Small intestine (tissue), 7 donors: ENCODE results near the gene TCERG1L. TPM values are rescaled to one million over a fixed set of nuclear protein-coding genes. Genes with fewer than 3 reads are reported as not detected.

Experiments used
- DNase-seq, 2 donors: peaks; one replicate each; pipeline versions ENCODE4 v3.0.0 to v3.0.0-alpha.2; 2013
- FAIRE-seq: peaks from 2 replicates; lab custom pipeline; 2012; peaks lifted over from hg19 to GRCh38; lab: Jason Lieb, UNC
- H3K27ac ChIP-seq, 3 donors: one replicate each; pipeline ENCODE4 v1.5.1; 2013; ENCODE audit warnings: low read length in 2 of 3, mild to moderate bottlenecking in 2 of 3, control low read depth in 1 of 3, inconsistent platforms in 1 of 3, low read depth in 1 of 3, moderate library complexity in 1 of 3
- H3K27me3 ChIP-seq, 3 donors: one replicate each; pipeline ENCODE4 v1.6.1; 2013; ENCODE audit warnings: low read length in 3 of 3, inconsistent platforms in 1 of 3; ENCODE audit not compliant: control insufficient read depth in 3 of 3, insufficient read depth in 3 of 3
- H3K36me3 ChIP-seq, 3 donors: one replicate each; pipeline ENCODE4 v1.6.1; 2013; ENCODE audit warnings: low read length in 3 of 3, inconsistent platforms in 1 of 3, low read depth in 1 of 3, mild to moderate bottlenecking in 1 of 3, moderate library complexity in 1 of 3; ENCODE audit not compliant: control insufficient read depth in 3 of 3, insufficient read depth in 2 of 3
- H3K4me1 ChIP-seq, 3 donors: one replicate each; pipeline ENCODE4 v1.6.1; 2013; ENCODE audit warnings: low read length in 2 of 3, inconsistent platforms in 1 of 3, low read depth in 1 of 3, mild to moderate bottlenecking in 1 of 3, moderate library complexity in 1 of 3; ENCODE audit not compliant: control insufficient read depth in 3 of 3, insufficient read depth in 2 of 3
- H3K4me3 ChIP-seq, 3 donors: one replicate each; pipeline ENCODE4 v1.5.1; 2013; ENCODE audit warnings: low read length in 3 of 3, control low read depth in 1 of 3, inconsistent platforms in 1 of 3, low read depth in 1 of 3, mild to moderate bottlenecking in 1 of 3, moderate library complexity in 1 of 3
- H3K9me3 ChIP-seq, 2 donors: one replicate each; pipeline ENCODE4 v1.6.1; 2013; ENCODE audit warnings: low read depth in 1 of 2, low read length in 1 of 2; ENCODE audit not compliant: control insufficient read depth in 2 of 2, insufficient read depth in 1 of 2
- WGBS, 3 donors: extraction: QIAGEN DNeasy Blood & Tissue Kit; methylation state at CpG; one replicate each; pipeline ENCODE4 v1.1.7; 2013; 5-methylcytosine and 5-hydroxymethylcytosine counted together
- polyA plus RNA-seq, 4 donors: library from polyadenylated mRNA; stranded (reverse) in 3 of 4; unstranded in 1 of 4; fragments of 200-250 nt in 3 of 4; fragments of 120-200 nt in 1 of 4; gene quantifications; one replicate each; pipeline versions ENCODE4 v1.2.1 to v1.2.3, GENCODE V29; 2013
- donor health status: healthy with polysubstance abuse.
- donor health status: control.
- donor health status: control.
- donor health status: Bipolar disorder and iron deficiency.
- donor health status: healthy.

The TCERG1L gene
- polyA plus RNA-seq, 4 donors: 0.04 to 0.12 TPM; not detected in 2

DNA sequence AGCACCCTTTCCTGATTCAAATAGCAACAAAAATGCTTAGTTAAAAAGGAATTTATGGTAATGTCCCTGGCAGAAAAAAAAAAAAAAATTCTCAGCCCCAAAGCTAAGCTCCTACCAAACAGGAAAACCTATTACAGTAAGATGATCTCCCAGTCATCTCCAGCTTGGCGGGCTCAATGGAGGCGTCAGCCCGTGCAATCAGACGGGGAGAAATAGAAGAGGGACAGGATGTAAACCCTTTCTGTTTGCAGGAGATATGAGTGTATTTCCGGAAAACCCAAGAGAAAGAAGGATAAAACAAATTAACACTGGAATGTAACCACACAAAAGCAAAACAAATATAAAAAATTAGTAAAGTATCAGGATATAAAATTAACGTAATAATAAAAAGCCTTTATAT, 242.8 kb downstream of the TCERG1L start:
- FAIRE-seq (no peak), DNase-seq (no peak)
- WGBS, 3 donors: 49 to 74% (median 60%) methylated on average over 6 of the region's 6 CpGs

DNA sequence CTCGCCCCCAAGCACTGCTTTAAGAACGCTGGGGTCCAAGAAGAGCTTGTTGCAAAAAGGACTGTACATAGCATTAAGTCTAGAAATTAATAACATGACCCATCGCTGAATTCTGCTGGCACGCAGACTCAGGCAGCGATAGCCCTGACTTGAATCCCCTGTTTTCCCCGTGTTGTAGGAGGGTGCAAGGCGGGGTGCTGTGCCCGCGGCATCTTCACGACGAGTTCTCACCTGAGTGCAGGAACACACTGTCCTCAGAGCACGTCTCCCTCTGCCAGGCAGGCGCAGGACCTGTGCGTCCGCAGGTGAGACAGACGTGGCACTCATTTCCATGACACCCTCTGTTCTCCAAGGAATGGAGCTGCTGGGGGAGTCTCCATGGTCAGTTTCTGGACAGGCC, 243.2 kb downstream of the TCERG1L start:
- WGBS, 3 donors: 89 to 94% (median 91%) methylated on average over 16 of the region's 16 CpGs

More for the DNA sequence above, 242.8 kb downstream of the TCERG1L start:
- Histone ChIP-seq H3K4me1 (no peaks in the 10 kb centered on the region), H3K36me3 (no peaks in the 10 kb centered on the region), H3K4me3 (no peak overlapping the region), H3K27me3 (no peaks in the 10 kb centered on the region), H3K9me3 (no peaks in the 10 kb centered on the region), H3K27ac (no peak overlapping the region)

DNA sequence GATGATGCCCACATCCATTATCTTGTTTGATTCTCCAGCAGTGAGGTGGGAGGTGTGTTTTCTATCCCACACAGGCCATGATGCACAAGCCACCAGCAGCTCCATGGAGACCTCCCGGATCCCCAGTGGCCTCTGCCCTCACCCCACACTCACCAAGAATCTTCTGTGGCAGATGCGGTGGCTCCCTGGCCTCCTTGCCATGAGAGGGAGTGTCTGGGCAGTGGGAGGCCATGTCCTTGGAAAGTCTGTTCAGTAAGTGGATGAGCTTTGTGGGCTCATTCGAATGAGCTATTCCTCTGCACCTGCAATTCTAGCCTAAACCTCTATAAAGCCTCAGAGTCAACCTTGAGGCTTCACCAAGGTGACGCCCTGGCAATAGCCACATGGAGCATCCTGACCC, 243.8 kb downstream of the TCERG1L start:
- no peaks in the 10 kb centered on the region for H3K27me3 ChIP-seq
- FAIRE-seq (no peak), DNase-seq (no peak)
- WGBS, 3 donors: 78 to 82% (median 80%) methylated on average over 4 of the region's 4 CpGs
- H3K9me3 ChIP-seq: no peaks in the 10 kb centered on the region
- H3K36me3 ChIP-seq: no peaks in the 10 kb centered on the region
- H3K4me3 ChIP-seq: no peak overlapping the region
- no peaks in the 10 kb centered on the region for H3K4me1 ChIP-seq
- no peak overlapping the region for H3K27ac ChIP-seq

More for the DNA sequence above, 243.2 kb downstream of the TCERG1L start:
- FAIRE-seq (no peak), DNase-seq (no peak)
- no peak overlapping the region for H3K27ac ChIP-seq
- no peaks in the 10 kb centered on the region for H3K4me1 ChIP-seq
- H3K27me3 ChIP-seq: no peaks in the 10 kb centered on the region
- H3K36me3 ChIP-seq: no peaks in the 10 kb centered on the region
- no peaks in the 10 kb centered on the region for H3K9me3 ChIP-seq
- no peak overlapping the region for H3K4me3 ChIP-seq

DNA sequence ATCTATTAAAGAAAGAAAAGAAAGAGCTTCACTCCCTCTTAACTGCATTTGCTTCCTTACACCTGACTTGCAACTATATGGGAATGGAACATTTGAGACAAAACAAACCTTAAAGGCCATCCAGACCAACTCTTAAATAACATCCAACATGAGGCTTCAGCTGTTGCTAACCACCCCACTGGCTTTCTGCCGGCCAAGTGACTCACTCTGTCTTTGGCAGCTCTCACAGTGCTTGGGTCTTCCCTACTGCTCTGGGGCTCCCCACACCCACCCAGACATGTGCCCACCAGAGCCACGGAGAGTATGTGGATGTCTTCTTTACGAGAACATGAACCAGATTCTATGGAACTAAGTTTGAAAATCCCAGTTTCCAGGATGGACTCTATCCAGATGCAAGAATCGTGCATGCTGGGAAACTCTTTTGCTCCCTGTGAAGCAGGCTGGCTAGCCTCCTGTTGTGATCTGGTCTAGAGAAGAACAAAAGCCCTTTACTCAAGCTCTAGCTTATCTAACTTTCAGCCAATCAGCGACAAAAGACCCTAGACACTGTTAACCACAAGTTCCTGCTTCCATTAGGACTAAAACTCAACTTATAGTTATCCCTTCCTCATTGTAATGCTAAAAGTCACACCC, 245.7 kb downstream of the TCERG1L start:
- H3K36me3 ChIP-seq: no peaks in the 10 kb centered on the region
- DNase-seq (no peak), FAIRE-seq (no peak)
- no peaks in the 10 kb centered on the region for H3K27me3 ChIP-seq
- H3K4me1 ChIP-seq: no peaks in the 10 kb centered on the region
- H3K9me3 ChIP-seq: no peaks in the 10 kb centered on the region
- no peak overlapping the region for H3K27ac ChIP-seq
- 36 to 47% (median 43%) methylated on average over 5 of the region's 5 CpGs for WGBS, 3 donors
- H3K4me3 ChIP-seq: no peak overlapping the region

DNA sequence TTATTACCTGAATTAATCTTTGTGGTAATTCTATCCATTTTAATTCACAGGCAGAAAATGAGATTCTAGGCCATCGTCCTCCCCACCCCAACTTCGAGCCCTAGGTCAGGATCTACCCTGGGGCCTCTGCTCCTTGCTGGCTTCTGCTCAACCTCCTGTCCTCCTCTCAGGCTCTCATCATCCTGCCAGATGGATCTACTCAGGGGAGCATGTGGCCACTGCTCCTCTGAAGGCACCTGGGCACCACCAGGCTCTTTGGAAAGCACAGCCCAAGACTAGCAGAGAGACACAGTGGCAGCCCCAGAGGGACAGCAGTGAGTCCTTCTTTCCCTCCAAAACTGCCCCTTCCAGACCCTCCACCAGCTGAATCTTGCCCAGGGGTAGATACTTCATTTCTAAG, 248.2 kb downstream of the TCERG1L start:
- Histone ChIP-seq H3K27me3 (no peaks in the 10 kb centered on the region), H3K36me3 (no peaks in the 10 kb centered on the region), H3K4me3 (no peak overlapping the region), H3K9me3 (peaks cover 0 to 4% of the 10 kb centered on the region in 2 donors), H3K27ac (no peak overlapping the region), H3K4me1 (no peaks in the 10 kb centered on the region)
- FAIRE-seq (no peak), DNase-seq (no peak)
- WGBS, 3 donors: 58 to 80% (median 60%) methylated on average over 2 of the region's 2 CpGs

DNA sequence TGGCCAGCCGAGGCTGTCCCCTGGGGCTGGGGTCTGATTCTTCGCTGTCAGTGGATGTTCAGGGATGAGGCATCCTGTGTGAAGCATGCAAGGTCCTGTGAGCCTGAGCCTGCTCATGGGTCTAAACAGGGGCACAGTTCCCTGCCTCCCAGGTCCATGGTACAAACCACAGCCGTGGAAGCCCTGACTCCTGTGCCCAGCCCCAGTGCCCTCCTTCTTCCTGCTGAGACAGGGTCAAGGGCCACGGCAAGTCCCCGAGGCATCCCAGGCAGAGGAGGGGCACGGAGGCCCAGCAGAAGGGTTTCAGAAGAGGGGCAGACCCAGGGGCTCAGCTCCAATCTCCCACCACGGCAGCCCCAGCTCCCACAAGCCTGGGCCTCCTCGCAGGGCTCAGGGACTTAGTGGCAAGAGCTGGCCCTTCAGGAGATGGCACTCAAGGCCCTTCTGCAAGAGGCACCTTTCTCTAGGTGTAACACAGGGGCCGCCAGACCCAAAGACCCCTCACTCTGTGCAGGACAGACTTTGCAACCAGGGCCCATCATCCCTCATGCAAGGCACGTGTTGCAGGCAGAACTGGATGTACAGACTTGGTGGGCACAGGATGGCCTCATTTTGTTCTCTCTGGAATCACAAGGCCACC, 248.8 kb downstream of the TCERG1L start:
- H3K4me3 ChIP-seq: no peak overlapping the region
- WGBS, 3 donors: 57 to 79% (median 62%) methylated on average over 10 of the region's 10 CpGs
- DNase-seq (no peak), FAIRE-seq (no peak)
- no peaks in the 10 kb centered on the region for H3K27me3 ChIP-seq
- H3K36me3 ChIP-seq: no peaks in the 10 kb centered on the region
- H3K27ac ChIP-seq: no peak overlapping the region
- no peaks in the 10 kb centered on the region for H3K4me1 ChIP-seq
- peaks cover 0 to 4% of the 10 kb centered on the region in 2 donors for H3K9me3 ChIP-seq

DNA sequence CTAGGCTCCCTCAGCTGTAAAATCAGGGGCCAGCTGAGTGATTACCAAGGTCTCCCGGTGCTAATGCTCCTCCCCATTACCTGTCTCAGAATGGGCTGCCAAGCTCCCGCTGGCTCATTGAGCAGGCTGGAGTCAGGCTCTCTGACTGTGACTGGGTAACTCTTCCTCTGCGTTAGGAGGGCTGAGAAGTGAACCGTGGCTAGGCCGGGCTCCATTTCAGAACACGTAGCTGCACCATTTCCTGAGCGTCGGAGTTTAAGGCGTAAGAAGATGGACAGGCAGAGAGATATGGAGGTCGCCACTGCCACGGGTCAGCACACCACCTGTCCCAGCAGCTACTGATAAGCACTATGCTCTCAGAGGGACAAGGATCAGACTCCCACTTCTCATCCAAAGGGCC, 250.3 kb downstream of the TCERG1L start:
- Histone ChIP-seq H3K27me3 (peaks cover 0 to 2% (median 0%) of the 10 kb centered on the region in 3 donors), H3K36me3 (no peaks in the 10 kb centered on the region), H3K4me1 (no peaks in the 10 kb centered on the region), H3K4me3 (no peak overlapping the region), H3K27ac (no peak overlapping the region), H3K9me3 (peaks cover 0 to 4% of the 10 kb centered on the region in 2 donors)
- no peak for FAIRE-seq
- DNase-seq: no peak
- 73 to 81% (median 73%) methylated on average over 11 of the region's 11 CpGs for WGBS, 3 donors

DNA sequence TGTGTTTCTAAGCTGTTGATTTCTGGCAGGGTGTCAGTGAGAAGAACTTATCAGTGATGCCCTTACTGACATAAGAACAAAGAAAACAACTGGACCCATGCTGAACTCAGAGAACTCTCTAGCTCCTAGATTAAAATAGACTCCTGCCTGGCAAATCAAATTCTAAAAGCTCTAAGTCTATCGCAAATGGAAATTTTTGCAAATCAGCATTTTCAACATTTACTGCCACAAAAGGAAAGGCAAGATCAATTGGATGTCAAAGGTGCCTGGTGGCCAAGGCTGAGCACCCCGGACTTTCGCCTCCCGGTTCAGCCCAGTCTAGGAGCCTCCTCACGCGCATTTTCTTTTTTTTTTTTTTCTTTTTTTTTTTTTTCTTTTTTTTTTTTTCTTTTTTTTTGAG, 251.6 kb downstream of the TCERG1L start:
- H3K27ac ChIP-seq: no peak overlapping the region
- FAIRE-seq (no peak), DNase-seq (no peak)
- no peaks in the 10 kb centered on the region for H3K36me3 ChIP-seq
- H3K27me3 ChIP-seq: peaks cover 0 to 6% (median 0%) of the 10 kb centered on the region in 3 donors
- H3K9me3 ChIP-seq: peaks cover 0 to 4% of the 10 kb centered on the region in 2 donors
- WGBS, 3 donors: 92 to 97% (median 96%) methylated on average over 6 of the region's 6 CpGs
- H3K4me3 ChIP-seq: no peak overlapping the region
- H3K4me1 ChIP-seq: no peaks in the 10 kb centered on the region
